Suprapubic skin (tissue), 4 donors: ENCODE data around the gene SCAP. TPM values are rescaled to one million over a fixed set of nuclear protein-coding genes. Genes with fewer than 3 reads are reported as not detected.

Source experiments
- DNase-seq, 2 donors: peaks; one replicate each; pipeline ENCODE4 v3.0.0-alpha.2; 2019; ENCODE audit warnings: low spot score in 2 of 2
- H3K27ac ChIP-seq: fragments of 200-600 bp; sonication (generic); one replicate; pipeline ENCODE4 v1.5.1; 2019
- H3K27me3 ChIP-seq: fragments of 200-600 bp; sonication (generic); one replicate; pipeline ENCODE4 v1.5.1; 2019
- H3K36me3 ChIP-seq: fragments of 200-600 bp; sonication (generic); one replicate; pipeline ENCODE4 v1.5.1; 2019
- H3K4me1 ChIP-seq: fragments of 200-600 bp; sonication (generic); one replicate; pipeline ENCODE4 v1.5.1; 2019
- H3K4me3 ChIP-seq: fragments of 200-600 bp; sonication (generic); one replicate; pipeline ENCODE4 v1.5.1; 2019; ENCODE audit warnings: mild to moderate bottlenecking
- H3K9me3 ChIP-seq: fragments of 200-600 bp; sonication (generic); one replicate; pipeline ENCODE4 v1.5.1; 2019
- EP300 ChIP-seq: sonication (generic); formaldehyde crosslinking; IDR thresholded peaks from one replicate; pipeline ENCODE4 v1.6.1; 2017; ENCODE audit warnings: antibody characterized with exemption
- POLR2A ChIP-seq, 2 donors: fragments of 450-650 bp; IDR thresholded peaks; one replicate each; pipeline ENCODE4 v1.6.1; 2017; ENCODE audit warnings: antibody characterized with exemption in 2 of 2, mild to moderate bottlenecking in 2 of 2, moderate library complexity in 2 of 2
- POLR2AphosphoS5 ChIP-seq, 3 donors: sonication (generic); formaldehyde crosslinking; IDR thresholded peaks; one replicate each; pipeline ENCODE4 v1.6.1; 2017; ENCODE audit warnings: antibody characterized with exemption in 3 of 3
- WGBS: methylation state at CpG from one replicate; pipeline ENCODE4 v1.1.5; 2018; 5-methylcytosine and 5-hydroxymethylcytosine counted together
- total RNA-seq, 4 donors: library from RNA; depleted of rRNA; stranded (reverse); fragments of >200 nt; gene quantifications; one replicate each; pipeline ENCODE4 v1.1.0, GENCODE V29; 2016
- TF ChIP-seq, protein P1 (sequence below), 2 donors: fragments of 200-600 bp in 1 of 2; fragments of 450-650 bp in 1 of 2; sonication (generic) in 1 of 2; IDR thresholded peaks; one replicate each; pipeline ENCODE4 v1.5.1; 2016 to 2019; ENCODE audit warnings: antibody characterized with exemption in 2 of 2, mild to moderate bottlenecking in 1 of 2, moderate library complexity in 1 of 2

The SCAP gene
- total RNA-seq, 4 donors from 2014 or later, result 142 to 195 (median 151) TPM

DNA sequence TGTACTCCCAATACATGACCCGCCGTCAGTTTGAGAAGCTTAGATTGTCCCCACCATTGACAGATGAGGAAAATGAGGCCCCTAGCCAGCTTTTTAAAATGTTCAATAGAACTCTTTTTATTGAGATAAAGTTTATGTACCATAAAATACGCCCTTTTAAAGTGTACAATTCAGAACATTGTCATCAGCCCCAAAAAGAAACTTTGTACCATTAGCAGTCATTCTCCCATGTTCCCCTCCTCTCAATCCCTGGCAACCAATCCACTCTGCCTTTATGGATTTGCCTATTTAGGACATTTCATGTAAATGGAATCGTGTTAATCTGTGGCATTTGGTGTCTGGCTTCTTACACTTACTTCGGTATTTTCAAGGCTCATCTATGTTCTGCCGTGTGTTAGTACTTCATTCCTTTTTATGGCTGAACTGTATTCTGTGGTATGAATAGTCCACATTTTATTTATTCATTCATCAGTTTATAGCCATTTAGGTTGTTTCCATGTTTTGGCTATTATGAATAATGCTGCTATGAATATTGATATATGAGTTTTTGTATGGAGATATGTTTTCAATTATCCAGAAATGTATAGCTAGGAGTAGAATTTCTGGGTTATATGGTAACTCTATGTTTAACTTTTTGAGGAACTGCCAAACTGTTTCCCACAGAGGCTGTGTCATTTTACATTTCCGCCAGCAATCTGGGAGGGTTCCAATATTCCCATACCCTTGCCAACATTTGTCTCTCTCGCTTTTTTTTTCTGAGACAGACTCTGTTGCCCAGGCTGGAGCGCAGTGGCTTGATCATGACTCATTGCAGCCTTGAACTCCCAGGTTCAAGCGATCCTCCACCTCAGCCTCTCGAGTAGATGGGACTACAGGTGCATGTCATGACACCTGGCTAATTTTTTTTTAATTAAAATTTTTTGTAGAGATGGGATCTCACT, 110.3 kb downstream of the SCAP start:
- Histone ChIP-seq H3K9me3 (no peaks in the 10 kb centered on the region), H3K27me3 (no peaks in the 10 kb centered on the region), H3K36me3 (no peaks in the 10 kb centered on the region), H3K27ac (no peak overlapping the region), H3K4me3 (no peak overlapping the region), H3K4me1 (peaks cover 11% of the 10 kb centered on the region)
- peak in 1 of 2 donors; percentile 7 for DNase-seq
- TF ChIP-seq POLR2A (IDR thresholded peaks at IDR 0.05), result no peak
- TF ChIP-seq, protein P1, sequence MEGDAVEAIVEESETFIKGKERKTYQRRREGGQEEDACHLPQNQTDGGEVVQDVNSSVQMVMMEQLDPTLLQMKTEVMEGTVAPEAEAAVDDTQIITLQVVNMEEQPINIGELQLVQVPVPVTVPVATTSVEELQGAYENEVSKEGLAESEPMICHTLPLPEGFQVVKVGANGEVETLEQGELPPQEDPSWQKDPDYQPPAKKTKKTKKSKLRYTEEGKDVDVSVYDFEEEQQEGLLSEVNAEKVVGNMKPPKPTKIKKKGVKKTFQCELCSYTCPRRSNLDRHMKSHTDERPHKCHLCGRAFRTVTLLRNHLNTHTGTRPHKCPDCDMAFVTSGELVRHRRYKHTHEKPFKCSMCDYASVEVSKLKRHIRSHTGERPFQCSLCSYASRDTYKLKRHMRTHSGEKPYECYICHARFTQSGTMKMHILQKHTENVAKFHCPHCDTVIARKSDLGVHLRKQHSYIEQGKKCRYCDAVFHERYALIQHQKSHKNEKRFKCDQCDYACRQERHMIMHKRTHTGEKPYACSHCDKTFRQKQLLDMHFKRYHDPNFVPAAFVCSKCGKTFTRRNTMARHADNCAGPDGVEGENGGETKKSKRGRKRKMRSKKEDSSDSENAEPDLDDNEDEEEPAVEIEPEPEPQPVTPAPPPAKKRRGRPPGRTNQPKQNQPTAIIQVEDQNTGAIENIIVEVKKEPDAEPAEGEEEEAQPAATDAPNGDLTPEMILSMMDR (IDR thresholded peaks at IDR 0.05), result no peak
- TF ChIP-seq EP300, result no peak
- no peak for TF ChIP-seq POLR2AphosphoS5 (IDR thresholded peaks at IDR 0.05)
- 39% methylated on average over 11 of the region's 11 CpGs for WGBS

Other genes starting within 250 kb of the SCAP start
- gene KIF9, start 193.1 kb downstream of the SCAP start, total RNA-seq, result 10 to 100 TPM in 2 of 4 donors, 1 to 10 TPM in 2; 8.8 to 23.4 (median 15.3) TPM
- 10 to 100 TPM; 20.8 to 50.7 (median 38.8) TPM for gene KLHL18, start 193.0 kb downstream of the SCAP start, total RNA-seq
- 100 to 1,000 TPM in 1 of 4 donors, 10 to 100 TPM in 3; 45.9 to 135 (median 61.1) TPM for gene PTPN23, start 94.9 kb downstream of the SCAP start, total RNA-seq
- 10 to 100 TPM; 11.7 to 18.6 (median 17.0) TPM for gene ELP6, start 37.8 kb upstream of the SCAP start, total RNA-seq
- 1 to 10 TPM in 3 of 4 donors, not detected in 1; 2.3 to 2.7 (median 2.4) TPM for gene CSPG5, start 102.9 kb upstream of the SCAP start, total RNA-seq